Measurements from ENCODE around the gene GLRB. TPM values are rescaled to one million over a fixed set of nuclear protein-coding genes. Genes with fewer than 3 reads are reported as not detected.

GLRB gene
- polyA plus RNA-seq, 4 donors, result 13.2 to 16.5 (median 13.5) TPM

Other genes with a start within 250 kb of the GLRB start
- gene PDGFC, start 104.4 kb upstream of the GLRB start, polyA plus RNA-seq (ENCODE audit: insufficient read length in 4 of 4), result 10 to 100 TPM; 63.3 to 81.1 (median 70.3) TPM
- 1 to 10 TPM in 3 of 4 donors, under 1 TPM in 1; 0.87 to 2.1 (median 1.3) TPM for gene GRIA2, start 144.6 kb downstream of the GLRB start, polyA plus RNA-seq (ENCODE audit: insufficient read length in 4 of 4)

Data from left renal cortex interstitium (tissue), 4 donors.